GM19397 (cell line): ENCODE results near the gene BOLA3.
"Not testable (repeated sequence)": the region's sequence is repeated elsewhere in the genome, so short reads cannot be mapped to it uniquely, and the experiment has no call there.

Source experiments
- ATAC-seq: cut with Tn5 transposase; IDR thresholded peaks from one replicate; pipeline ENCODE4 v1.9.1; 2021; ENCODE audit warnings: mild to moderate bottlenecking, moderate library complexity; ENCODE audit not compliant: unreplicated experiment

Gene BOLA3

DNA sequence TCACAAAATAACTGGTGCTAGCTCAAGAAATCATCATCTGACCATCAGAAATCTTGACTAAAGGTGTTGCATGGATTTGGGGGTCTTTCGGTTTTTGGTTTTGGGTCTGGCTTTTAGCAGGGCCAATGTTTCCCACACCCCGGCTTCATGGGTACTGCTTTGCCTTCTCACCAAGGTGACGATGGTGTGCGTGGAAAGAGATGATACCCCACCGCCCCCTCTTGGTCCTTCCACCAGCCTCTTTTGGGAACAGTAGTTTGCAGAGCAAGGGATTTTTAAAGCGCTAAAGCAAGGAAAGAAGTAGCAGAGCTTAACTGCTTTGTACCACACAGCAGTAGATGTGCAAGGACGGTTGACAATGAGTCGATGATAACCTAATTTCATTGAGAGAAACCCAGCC lies 42.3 kb downstream of the BOLA3 start:
- no peak for ATAC-seq

DNA sequence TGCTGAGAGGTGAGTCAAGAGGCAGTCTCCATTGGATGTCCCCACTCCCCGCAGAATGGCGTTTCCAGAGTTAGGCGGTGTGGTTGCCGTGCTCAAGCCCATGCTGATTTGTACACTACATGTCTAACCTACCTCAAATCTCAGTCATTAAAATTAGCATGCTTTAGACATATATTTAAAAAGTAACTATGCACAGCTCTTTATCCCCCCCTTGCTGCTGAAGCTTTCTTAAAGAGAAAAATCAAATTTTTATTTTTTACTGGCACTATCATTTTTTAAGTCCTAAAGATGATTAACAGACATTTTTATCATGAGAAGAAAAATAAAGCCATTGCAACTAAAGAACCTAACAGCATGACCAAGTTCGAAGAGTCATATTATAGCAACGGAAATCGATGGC lies 42.9 kb downstream of the BOLA3 start:
- ATAC-seq, result no peak

DNA sequence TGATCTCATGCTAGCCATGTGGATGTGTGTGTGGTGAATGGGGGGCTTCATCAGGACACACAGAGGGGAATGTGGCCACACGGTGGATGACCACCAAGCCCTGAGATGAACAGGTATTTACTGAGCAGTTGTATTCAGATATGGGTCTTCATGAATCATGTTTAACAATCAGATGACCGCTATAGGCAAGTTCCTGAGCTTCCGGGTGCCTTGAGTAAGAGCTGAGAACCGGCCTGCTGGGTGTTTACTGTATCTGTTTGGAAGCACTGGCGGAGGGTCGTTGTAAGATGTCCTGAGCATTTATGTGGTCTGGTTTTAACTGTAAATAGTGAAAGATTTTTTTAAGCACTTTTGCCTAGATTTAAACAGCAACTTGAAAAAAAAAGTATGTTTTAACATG lies 43.9 kb downstream of the BOLA3 start:
- no peak for ATAC-seq

DNA sequence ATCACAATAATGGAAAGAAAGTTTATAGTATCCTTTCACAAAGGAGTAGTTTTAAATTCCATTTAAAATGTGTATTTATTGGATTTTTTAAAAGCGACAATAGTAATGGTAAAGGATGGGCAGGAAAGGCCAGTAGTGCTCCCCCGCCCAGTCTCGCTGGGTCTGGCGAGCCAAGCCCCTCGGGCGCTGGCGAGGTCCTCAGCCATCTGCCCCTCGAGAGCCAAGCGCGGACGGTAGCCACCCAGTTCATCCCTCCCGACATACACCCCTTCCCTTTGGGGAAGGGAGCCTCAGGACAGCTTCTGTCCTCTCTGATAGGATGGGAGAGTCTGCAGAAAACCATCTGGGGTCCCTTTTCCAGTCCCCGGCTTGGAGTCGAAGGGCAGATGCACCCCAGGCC lies 45.2 kb downstream of the BOLA3 start:
- ATAC-seq, result no peak

DNA sequence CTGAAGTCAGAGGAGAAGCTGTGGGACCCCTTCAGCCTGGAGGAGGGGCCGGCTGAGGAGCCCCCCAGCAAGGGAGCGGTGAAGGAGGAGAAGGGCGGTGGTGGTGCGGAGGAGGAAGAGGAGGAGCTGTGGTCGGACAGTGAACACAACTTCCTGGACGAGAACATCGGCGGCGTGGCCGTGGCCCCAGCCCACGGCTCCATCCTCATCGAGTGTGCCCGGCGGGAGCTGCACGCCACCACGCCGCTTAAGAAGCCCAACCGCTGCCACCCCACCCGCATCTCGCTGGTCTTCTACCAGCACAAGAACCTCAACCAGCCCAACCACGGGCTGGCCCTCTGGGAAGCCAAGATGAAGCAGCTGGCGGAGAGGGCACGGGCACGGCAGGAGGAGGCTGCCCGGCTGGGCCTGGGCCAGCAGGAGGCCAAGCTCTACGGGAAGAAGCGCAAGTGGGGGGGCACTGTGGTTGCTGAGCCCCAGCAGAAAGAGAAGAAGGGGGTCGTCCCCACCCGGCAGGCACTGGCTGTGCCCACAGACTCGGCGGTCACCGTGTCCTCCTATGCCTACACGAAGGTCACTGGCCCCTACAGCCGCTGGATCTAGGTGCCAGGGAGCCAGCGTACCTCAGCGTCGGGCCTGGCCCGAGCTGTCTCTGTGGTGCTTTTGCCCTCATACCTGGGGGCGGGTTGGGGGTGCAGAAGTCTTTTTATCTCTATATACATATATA lies 46.0 kb downstream of the BOLA3 start:
- no peak for ATAC-seq

DNA sequence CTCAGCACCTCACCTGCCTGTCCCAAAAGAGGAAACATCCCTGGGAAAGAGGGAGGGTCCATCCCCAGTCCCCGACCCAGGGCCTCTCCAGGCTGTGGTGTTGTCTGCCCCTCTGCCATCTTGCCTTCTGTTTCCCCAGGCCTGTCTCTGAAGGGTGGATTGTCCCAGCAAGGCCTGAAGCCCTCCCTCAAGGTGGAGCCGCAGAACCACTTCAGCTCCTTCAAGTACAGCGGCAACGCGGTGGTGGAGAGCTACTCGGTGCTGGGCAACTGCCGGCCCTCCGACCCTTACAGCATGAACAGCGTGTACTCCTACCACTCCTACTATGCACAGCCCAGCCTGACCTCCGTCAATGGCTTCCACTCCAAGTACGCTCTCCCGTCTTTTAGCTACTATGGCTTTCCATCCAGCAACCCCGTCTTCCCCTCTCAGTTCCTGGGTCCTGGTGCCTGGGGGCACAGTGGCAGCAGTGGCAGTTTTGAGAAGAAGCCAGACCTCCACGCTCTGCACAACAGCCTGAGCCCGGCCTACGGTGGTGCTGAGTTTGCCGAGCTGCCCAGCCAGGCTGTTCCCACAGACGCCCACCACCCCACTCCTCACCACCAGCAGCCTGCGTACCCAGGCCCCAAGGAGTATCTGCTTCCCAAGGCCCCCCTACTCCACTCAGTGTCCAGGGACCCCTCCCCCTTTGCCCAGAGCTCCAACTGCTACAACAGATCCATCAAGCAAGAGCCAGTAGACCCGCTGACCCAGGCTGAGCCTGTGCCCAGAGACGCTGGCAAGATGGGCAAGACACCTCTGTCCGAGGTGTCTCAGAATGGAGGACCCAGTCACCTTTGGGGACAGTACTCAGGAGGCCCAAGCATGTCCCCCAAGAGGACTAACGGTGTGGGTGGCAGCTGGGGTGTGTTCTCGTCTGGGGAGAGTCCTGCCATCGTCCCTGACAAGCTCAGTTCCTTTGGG lies 47.2 kb downstream of the BOLA3 start:
- ATAC-seq, result no peak

DNA sequence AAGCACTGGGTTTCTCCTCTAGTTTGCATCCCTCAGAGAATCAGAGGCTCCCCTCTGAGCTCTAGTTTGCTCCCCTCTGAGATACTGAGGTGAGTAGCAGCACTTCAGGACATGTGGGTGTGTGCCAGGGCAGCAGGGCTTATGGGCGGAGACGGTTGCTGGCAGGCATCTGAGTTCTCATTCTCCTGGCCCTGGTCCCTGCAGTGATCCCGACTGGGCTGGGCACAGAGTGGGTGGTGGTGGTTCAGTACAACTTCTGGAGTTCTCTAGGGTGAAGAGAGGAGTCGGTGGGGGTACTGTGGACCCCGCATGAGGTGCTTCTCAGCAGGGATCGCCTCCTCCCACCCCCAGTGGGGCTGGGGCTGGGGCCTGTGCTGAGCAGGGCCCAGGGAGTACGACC lies 47.9 kb downstream of the BOLA3 start:
- ATAC-seq, result no peak

DNA sequence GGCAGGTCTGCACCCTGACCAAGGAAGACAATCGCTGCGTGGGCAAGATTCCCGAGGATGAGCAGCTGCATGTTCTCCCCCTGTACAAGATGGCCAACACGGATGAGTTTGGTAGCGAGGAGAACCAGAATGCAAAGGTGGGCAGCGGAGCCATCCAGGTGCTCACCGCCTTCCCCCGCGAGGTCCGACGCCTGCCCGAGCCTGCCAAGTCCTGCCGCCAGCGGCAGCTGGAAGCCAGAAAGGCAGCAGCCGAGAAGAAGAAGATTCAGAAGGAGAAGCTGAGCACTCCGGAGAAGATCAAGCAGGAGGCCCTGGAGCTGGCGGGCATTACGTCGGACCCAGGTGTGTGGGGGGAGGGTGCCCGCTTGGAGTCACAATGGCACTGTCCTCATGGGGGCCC lies 48.4 kb downstream of the BOLA3 start:
- ATAC-seq, result no peak

DNA sequence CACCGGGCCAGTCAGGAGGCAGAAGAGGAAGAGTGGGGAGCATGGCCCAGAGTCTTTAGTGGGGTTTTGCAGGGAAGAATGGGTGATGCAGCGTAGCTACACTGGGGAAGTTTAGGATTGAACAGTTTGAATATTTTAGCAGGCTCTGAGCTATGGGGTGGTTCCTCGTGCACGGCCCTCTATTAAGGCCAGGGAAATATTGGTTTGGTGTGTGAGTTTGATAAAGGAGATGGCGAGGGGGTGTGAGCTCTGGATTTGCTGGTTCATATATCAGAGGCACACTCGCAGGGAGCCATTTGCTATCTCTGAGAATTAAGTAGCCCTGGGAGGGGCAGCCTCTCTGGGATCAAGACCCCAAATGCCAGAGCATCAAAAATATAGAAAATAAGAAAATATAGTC lies 50.1 kb downstream of the BOLA3 start:
- ATAC-seq, result no peak

DNA sequence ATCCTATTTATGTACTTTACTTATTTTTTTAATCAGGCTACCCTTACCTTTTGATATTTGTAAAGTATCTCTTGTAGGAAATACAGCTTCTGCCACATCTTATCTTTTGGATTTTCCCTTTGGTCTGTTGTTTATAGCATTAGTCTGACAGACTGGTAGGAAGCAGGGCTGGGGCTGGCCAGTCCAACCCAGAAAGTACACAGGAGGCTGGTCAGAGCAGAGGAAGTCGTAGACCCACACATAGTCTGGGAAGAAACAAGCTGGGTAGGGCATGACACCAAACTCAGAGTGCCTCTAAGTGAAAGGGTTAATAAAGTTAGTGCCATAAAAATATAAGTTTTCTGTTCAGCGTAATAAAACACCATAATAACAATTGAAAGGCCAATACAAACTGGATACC lies 51.7 kb downstream of the BOLA3 start:
- no peak for ATAC-seq

DNA sequence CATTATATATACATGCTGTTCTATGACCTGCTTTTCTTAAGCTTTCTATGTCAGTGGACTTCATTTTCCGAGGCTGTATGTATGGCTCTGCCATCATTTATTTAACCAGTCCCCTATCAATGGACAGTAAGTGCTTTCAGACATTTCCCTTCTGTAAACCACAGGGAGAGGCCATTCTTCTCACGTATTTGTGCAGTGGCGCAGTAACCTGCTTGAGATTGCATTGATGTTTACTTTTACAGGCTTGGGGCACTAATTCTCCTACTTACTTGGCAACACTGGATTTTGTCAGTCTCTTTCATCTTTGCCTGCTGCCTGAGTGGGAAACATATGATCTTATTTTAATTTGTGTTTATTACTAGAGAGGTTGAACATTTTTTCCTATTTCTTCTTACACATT lies 52.1 kb downstream of the BOLA3 start:
- no peak for ATAC-seq

DNA sequence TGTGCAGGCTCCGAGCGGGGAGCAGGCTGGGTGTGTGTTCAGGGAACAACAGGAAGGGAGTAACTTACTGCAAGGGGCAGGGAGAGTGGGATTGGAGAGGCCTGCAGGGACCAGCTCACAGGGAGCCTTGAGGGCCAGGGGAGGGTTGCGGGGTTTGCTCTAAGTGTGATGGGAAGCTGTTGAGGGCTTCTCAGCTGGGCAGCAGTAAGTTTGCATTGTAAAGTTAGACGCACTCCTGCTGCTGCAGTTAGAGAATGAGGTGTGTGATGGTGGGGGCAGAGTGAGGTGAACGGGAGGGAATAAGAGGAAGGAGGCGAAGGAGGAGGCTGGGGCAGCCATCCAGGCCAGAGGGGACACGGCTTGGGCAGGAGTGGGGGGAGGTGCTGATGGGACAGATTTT lies 53.4 kb downstream of the BOLA3 start:
- ATAC-seq, result no peak

DNA sequence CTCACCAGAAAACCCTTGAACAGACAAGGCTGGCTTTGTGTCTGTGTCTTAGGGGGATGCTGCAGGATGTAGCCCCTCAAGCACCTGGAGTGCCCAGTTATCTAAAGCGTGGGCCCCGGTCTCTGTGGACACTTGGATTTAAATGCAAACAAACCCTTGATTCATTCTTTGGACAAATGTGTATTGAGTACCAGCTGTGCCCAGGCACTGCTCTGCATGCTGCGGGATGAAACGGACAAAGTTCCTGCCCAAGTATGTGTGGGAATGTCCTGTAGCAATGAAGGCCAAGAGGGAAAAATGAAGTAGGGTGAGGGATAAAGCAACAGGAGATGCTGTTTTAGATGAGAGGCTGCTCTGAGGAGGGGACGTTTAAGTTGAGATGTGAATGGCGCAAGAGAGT lies 53.9 kb downstream of the BOLA3 start:
- no peak for ATAC-seq

DNA sequence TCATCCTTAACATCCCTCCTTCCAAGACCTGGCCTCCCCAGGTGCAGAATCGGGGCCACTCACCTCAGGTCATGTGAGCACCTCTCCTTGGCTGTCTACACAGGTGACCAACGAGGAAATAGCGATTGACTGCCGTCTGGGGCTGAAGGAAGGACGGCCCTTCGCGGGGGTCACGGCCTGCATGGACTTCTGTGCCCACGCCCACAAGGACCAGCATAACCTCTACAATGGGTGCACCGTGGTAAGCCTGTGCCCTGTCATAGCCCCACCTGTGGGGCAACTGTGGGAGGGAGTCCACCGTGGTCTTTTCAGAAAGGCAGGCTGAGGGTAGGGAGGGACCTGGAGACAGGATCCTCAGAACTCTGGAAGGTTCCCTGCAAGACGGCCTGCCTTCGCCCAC lies 54.3 kb downstream of the BOLA3 start:
- ATAC-seq, result no peak

DNA sequence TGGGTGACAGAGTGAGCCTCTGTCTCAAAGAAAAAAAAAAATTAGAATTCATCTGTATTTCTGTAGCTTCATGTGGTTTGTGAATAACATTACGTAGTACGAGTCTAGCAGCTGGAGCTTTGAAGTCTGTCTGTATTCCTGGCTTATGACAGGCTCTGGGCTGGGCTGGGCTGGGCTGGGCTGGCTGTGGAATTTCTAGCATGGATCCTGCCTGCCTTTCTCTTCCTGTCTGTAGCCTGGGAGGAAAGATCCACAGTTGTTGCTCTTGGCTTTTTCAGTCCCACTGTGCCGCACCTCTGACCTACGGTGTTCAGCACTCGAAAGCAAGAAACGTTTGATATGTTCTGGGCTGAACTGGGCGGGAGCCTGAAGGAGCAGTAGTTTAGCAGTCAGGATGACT lies 55.4 kb downstream of the BOLA3 start:
- no peak for ATAC-seq

DNA sequence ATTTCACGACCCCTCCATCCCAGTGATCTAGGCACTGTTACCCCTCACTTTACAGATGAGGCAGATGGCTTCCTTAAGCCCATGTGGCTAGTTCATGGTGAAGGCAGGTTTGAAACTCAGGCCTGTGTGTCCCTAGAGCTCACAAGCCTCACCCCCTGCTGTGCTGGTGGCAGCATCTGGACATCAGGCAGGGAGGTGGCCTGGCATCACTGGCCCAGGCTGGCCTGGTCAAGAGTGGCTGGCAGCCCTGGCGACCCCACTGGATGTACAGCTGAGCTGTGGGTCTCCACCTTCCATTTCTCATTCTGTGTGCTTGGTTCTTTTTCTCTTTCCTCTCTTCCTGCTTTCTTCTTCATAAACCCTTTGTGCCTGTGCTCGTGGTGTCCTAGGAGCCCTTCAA lies 56.3 kb downstream of the BOLA3 start:
- ATAC-seq, result no peak

DNA sequence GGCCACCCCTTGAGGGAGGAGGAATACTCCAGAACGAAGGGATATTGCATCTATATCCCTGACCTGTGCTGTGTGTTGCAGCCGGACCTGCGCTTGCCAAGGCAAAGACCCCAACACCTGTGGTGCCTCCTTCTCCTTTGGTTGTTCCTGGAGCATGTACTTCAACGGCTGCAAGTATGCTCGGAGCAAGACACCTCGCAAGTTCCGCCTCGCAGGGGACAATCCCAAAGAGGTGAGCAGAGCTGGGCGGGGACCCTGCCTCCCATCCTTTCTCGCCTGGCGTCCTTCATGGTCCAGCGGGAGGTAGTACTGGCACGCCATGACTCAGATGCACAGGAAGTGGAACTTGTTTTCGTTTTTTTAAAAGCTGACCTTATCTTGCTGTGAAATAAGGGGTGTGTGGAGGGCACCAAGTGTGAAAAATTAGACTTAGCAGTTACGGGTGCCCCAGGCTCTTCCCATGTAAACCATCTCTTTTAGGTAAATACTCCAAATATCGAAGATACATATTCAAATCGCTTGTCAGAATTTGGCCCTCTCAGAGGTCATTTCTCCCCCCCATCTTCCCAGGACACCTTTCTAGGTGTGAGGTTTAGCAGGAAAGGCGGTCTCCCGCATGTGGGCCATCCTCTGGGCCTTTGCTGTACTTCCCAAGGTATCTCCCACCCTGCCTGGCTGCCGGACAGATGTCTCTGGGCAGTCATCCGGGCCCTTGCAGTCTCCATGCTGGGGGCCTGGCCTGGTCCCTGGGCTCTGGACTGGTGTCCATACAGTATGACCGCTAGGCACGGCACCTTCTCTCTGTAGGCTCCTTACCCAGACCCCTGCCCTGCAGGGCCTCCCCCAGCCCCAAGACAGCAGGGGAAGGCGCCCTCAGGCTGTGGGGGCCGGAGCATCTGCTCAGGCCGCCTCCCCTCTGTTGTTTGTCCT lies 57.6 kb downstream of the BOLA3 start:
- no peak for ATAC-seq

DNA sequence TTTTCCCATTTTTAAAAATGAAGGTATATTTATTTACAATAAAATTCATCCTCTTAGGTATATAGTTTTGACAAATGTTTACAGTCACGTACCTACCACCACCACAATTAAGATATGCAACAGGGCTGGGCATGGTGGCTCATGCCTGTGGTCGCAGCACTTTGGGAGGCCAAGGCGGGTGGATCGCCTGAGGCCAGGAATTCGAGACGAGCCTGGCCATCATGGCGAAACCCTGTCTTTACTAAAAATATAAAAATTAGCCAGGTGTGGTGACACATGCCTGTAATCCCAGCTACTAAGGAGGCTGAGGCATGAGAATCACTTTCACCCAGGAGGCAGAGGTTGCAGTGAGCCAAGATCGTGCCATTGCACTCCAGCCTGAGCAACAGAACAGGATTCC lies 59.0 kb downstream of the BOLA3 start:
- ATAC-seq, result not testable (repeated sequence)

DNA sequence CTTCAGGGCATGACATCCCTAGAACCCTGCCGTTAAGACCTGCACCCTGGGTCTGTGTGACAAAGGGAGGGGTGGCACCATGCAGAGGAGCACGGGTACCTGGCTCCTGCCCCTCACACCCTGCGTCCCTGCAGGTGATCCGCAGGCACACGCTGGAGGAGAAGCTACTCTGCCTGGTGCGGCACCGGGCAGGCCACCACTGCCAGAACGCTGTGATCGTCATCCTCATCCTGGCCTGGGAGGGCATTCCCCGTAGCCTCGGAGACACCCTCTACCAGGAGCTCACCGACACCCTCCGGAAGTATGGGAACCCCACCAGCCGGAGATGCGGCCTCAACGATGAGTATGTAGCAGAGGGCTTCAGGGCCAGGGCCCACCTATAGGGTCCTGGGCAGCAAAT lies 60.0 kb downstream of the BOLA3 start:
- ATAC-seq, result no peak

DNA sequence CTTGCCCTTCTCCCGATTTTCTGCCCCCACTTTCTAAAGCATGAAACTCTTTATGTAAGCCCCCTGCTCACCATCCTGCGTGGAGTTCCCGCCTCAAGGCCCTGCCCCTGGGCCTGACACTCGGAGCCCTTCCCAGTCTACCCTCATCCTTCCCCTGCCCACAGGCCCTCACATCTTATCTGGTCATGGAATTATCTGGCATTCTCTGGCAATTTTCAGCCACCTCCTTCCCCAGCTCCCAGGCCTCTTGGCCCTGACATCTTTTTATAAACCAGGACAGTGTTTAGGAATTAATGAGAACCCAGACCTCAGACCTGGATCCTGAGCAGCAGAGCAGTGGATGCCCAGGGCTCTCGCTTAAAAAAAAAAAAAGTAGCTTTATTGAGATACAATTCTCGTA lies 61.7 kb downstream of the BOLA3 start:
- no peak for ATAC-seq
